ENCODE results near the gene BMAL1.

DNA sequence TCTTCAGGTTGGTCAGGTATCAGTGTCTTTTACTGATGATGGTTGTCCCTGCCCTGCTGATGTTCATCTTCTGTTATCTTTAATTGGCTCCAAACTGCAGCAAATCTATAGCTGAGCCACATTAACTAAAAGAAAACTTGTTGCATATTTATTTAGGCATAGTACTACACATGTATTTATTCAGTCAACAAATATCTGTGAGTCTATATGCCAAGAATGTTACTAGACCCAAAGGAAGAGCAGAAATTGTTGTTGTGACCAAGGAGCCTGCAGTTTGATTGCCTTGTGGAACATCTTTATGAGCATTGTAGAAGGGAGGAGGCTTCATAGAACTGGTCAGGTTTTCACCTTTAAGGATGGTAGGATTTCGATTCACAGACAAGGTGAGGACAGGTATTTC, 10.1 kb downstream of the BMAL1 start:
- TF ChIP-seq, protein P1, sequence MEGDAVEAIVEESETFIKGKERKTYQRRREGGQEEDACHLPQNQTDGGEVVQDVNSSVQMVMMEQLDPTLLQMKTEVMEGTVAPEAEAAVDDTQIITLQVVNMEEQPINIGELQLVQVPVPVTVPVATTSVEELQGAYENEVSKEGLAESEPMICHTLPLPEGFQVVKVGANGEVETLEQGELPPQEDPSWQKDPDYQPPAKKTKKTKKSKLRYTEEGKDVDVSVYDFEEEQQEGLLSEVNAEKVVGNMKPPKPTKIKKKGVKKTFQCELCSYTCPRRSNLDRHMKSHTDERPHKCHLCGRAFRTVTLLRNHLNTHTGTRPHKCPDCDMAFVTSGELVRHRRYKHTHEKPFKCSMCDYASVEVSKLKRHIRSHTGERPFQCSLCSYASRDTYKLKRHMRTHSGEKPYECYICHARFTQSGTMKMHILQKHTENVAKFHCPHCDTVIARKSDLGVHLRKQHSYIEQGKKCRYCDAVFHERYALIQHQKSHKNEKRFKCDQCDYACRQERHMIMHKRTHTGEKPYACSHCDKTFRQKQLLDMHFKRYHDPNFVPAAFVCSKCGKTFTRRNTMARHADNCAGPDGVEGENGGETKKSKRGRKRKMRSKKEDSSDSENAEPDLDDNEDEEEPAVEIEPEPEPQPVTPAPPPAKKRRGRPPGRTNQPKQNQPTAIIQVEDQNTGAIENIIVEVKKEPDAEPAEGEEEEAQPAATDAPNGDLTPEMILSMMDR (IDR thresholded peaks at IDR 0.05) = no peak
- no peak for TF ChIP-seq POLR2A (IDR thresholded peaks at IDR 0.05)

Measured in stomach (tissue), 4 donors.